Fibroblast of mammary gland (primary cell): ENCODE data around the gene TBC1D22A.
"Not testable (repeated sequence)": the region's sequence is repeated elsewhere in the genome, so short reads cannot be mapped to it uniquely, and the experiment has no call there.

Source experiments
- DNase-seq: peaks from one replicate; pipeline ENCODE4 v3.0.0-alpha.2; 2010; ENCODE audit warnings: low read depth
- H3K4me3 ChIP-seq: 2 replicates; pipeline ENCODE4 v1.5.1; 2011; ENCODE audit warnings: low read depth, mild to moderate bottlenecking, low read length, moderate library complexity; ENCODE audit not compliant: control insufficient read depth
- TF ChIP-seq, protein P1 (sequence below): conservative IDR thresholded peaks from 2 replicates; pipeline ENCODE4 v1.5.1; 2011; ENCODE audit warnings: low read depth, low read length, inconsistent platforms; ENCODE audit not compliant: control insufficient read depth, insufficient read depth

Gene TBC1D22A

DNA sequence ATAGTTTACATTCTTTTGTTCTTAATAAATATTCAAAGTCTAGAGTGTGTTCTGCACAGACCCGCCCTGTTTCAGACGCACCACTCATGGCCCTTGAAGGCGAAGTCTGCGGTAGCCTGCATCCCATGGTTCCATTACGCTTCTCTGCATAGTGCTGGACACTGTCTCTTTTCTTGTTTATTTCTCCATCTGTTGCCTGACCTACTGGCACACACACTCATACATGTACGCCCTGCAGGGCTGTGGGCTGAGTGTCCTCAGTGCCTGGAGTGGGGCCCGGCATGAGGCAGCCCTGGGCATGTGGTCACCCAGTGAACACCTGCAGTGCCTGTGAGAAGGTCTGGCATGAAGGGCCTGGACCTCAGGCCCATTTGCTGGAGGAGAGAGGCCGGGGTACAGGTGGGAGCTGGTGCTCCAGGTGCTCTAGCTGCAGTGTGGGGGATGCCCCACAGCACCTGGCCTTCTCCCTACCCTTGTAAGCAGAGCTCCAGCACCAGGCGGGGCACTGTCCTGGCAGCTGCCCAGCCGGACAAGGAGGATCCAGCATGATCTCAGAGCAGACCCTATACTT is 404.1 kb downstream of the TBC1D22A start:
- H3K4me3 ChIP-seq: no peak overlapping the region
- DNase-seq: no peak
- TF ChIP-seq, protein P1, sequence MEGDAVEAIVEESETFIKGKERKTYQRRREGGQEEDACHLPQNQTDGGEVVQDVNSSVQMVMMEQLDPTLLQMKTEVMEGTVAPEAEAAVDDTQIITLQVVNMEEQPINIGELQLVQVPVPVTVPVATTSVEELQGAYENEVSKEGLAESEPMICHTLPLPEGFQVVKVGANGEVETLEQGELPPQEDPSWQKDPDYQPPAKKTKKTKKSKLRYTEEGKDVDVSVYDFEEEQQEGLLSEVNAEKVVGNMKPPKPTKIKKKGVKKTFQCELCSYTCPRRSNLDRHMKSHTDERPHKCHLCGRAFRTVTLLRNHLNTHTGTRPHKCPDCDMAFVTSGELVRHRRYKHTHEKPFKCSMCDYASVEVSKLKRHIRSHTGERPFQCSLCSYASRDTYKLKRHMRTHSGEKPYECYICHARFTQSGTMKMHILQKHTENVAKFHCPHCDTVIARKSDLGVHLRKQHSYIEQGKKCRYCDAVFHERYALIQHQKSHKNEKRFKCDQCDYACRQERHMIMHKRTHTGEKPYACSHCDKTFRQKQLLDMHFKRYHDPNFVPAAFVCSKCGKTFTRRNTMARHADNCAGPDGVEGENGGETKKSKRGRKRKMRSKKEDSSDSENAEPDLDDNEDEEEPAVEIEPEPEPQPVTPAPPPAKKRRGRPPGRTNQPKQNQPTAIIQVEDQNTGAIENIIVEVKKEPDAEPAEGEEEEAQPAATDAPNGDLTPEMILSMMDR: no peak

DNA sequence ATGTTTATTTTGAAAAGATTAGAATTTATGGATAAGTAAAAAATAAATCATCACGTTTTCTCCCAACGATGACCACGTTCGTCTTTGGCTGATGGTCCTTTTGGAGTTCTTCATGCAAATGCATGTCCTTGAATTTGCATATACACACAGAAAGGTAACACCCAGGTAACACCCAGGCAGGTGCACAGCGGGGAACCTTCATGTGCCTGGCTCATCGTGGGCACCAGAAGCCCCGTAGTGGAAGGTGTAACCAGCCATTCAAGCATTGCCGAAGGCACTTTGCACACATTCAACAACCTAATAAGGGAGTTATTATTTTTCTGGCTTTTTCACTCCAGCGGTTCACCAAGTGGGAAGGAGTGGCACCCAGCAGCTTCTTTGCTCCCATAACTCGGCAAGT is 404.6 kb downstream of the TBC1D22A start:
- TF ChIP-seq, protein P1: no peak
- DNase-seq: no peak
- H3K4me3 ChIP-seq: no peak overlapping the region

DNA sequence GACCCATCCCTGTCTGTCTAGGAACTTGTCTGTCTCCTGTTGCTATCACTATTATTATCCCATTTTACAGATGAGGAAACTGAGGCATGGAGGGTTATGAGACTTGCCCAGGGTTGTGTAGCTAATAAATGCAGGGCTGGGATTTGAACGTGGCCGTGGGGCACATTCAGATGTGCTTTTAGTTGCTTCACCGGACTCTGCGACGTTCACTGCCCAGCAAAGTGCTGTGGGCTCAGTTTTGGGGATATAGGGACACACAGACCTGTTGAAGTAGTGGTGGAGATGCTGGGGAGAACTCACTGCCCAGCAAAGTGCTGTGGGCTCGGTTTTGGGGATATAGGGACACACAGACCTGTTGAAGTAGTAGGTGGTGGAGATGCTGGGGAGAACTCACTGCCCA is 405.5 kb downstream of the TBC1D22A start:
- not testable (repeated sequence) for DNase-seq

DNA sequence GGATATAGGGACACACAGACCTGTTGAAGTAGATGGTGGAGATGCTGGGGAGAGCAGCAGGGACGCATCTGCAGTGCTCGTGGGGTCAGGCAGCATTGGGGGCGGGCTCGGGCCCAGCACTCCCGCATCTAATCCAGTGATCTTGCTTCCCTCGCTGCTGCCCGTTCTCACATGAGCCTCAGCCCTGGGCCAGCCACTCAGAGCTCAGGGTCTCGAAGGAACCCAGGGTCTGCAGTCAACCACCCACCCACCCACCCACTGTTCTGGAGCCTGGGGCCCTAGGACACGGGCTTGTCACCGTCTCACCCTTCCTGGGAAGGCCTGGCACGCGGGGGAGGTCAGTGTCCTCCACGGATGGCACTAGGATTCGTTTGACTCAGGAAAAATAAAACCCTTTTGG is 406.0 kb downstream of the TBC1D22A start:
- no peak for DNase-seq
- TF ChIP-seq, protein P1: no peak
- no peak overlapping the region for H3K4me3 ChIP-seq

More for the DNA sequence above, 405.5 kb downstream of the TBC1D22A start:
- not testable (repeated sequence) for H3K4me3 ChIP-seq

DNA sequence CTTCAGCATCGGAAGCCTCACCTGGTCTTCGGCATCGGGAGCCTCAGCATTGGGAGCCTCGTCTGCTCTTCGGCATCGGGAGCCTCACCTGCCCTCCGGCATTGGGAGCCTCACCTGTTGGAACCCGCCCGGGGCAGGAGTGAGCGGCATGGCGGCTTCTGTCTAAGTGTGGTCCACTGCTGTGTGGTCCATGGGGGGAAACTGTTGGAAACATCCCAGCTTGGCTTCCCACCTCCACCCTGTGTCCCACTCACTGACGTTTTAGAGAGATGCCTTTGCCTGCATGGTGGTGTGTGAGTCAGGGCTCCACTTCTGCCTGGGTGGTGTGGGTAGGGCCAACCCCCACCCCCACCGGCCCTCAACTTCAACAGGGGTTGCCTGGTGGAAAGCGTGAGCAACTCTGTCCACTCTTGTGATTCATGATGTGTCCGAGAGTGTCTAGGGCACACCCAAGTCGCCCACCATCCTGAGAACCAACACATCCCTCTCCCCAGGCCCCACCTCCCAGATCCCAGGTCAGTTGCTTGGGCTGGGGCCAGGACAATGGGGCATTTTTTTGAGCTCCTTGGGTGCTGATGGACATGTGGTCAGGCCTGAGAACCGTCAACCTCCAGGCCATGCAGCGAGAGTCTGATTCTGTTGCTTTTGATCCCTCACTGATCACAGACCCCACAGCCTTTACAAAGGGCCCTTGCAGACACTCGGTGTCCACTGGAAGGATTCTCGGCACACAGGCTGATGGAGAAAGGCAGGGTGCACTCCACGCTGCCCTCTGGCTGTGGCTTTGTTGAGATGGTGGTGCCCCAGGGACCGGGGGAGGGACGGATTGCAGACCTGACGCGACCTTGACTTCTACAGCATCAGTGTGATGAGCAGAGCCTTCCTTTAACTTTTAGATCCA is 406.7 kb downstream of the TBC1D22A start:
- TF ChIP-seq, protein P1: no peak
- H3K4me3 ChIP-seq: no peak overlapping the region
- DNase-seq: peak; percentile 20

DNA sequence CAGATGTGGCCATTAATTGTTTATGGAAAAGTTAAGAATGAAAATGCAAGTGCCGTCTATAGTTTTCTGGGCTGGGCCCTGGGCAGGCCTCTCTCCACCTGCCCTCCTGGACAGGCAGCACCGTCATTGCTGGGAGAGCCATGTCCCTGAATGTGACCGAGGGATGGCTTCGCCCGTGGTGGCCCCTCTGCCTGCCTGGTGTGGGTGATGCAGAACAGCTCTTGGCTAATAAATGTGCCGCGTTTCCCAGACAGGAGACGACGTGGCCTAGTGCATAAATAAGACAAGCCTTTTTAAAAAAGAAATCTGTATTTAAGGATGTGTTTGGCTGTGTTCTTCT is 407.3 kb downstream of the TBC1D22A start:
- TF ChIP-seq, protein P1: no peak
- DNase-seq: no peak
- H3K4me3 ChIP-seq: no peak overlapping the region

DNA sequence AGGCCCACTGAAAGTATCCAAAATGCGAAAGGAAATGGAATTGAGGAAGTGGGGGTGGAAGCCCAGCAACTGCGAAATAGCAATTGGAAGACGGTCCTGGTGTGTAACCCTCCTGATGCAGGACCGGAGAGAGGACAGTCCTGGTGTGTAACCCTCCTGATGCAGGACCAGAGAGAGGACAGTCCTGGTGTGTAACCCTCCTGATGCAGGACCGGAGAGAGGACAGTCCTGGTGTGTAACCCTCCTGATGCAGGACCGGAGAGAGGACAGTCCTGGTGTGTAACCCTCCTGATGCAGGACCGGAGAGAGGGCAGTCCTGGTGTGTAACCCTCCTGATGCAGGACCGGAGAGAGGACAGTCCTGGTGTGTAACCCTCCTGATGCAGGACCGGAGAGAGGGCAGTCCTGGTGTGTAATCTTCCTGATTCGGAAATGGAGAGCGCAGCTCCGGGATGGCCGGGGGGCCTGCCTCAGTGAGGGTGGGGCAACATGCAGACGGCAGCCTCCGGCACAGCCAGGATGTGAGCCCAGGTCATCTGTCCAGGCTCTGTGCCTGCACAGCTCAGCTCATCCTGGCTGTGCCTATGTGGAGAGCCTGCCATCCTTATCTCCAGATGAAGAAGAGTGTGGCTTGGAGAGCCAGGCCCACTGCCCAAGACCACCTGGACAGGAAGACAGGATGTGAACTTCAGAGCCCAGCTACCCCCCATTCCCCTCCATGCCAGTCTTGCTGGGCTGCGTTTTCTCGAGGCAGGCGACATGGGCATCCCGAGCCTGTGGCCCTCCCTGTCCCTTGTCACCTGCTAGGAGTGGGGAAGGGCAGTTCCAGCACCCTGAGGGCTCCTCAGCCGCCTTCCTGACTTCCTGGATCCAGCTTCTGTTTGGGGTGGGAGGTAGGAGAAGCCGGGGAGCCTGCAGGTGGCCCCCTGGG is 408.3 kb downstream of the TBC1D22A start:
- not testable (repeated sequence) for DNase-seq, H3K4me3 ChIP-seq
